ENCODE measurements around the gene PLXNB2. TPM values are rescaled to one million over a fixed set of nuclear protein-coding genes. Genes with fewer than 3 reads are reported as not detected.

Gene PLXNB2
- total and polyA plus RNA-seq, 2 experiments from 2014 or later = 83.2 to 195 TPM

GRCh38 chr22:50312371-50312770 lies 4.9 kb upstream of the PLXNB2 start:
- peaks cover 24% of the 10 kb centered on the region for H3K4me1 ChIP-seq (ENCODE audit: low read depth)
- TF ChIP-seq CTCF (IDR thresholded peaks at IDR 0.05; ENCODE audit: low read depth, low read length) = no peak
- H3K36me3 ChIP-seq = no peaks in the 10 kb centered on the region
- no peak overlapping the region for H3K4me3 ChIP-seq
- DNase-seq (ENCODE audit: low read depth in 1 of 2, low spot score in 1 of 2) = no peak
- no peaks in the 10 kb centered on the region for H3K9me3 ChIP-seq (ENCODE audit: low read depth)
- H3K27me3 ChIP-seq = no peaks in the 10 kb centered on the region
- H3K27ac ChIP-seq = no peak overlapping the region

GRCh38 chr22:50311606-50312351 lies 4.3 kb upstream of the PLXNB2 start:
- Histone ChIP-seq H3K27ac (no peak overlapping the region), H3K36me3 (no peaks in the 10 kb centered on the region), H3K27me3 (no peaks in the 10 kb centered on the region), H3K9me3 (ENCODE audit: low read depth) (no peaks in the 10 kb centered on the region), H3K4me3 (no peak overlapping the region), H3K4me1 (ENCODE audit: low read depth) (peaks cover 24% of the 10 kb centered on the region)
- no peak for TF ChIP-seq CTCF (IDR thresholded peaks at IDR 0.05; ENCODE audit: low read depth, low read length)
- no peak for DNase-seq (ENCODE audit: low read depth in 1 of 2, low spot score in 1 of 2)

GRCh38 chr22:50310949-50311444 lies 3.6 kb upstream of the PLXNB2 start:
- Histone ChIP-seq H3K4me1 (ENCODE audit: low read depth) (peaks cover 24% of the 10 kb centered on the region), H3K36me3 (no peaks in the 10 kb centered on the region), H3K27me3 (no peaks in the 10 kb centered on the region), H3K27ac (no peak overlapping the region), H3K9me3 (ENCODE audit: low read depth) (no peaks in the 10 kb centered on the region), H3K4me3 (no peak overlapping the region)
- TF ChIP-seq CTCF (IDR thresholded peaks at IDR 0.05; ENCODE audit: low read depth, low read length) = no peak
- DNase-seq (ENCODE audit: low read depth in 1 of 2, low spot score in 1 of 2) = no peak

- Histone ChIP-seq H3K9me3 (ENCODE audit: low read depth) (no peaks in the 10 kb centered on the region), H3K27ac (no peak overlapping the region), H3K4me1 (ENCODE audit: low read depth) (peaks cover 32% of the 10 kb centered on the region), H3K4me3 (no peak overlapping the region), H3K27me3 (no peaks in the 10 kb centered on the region), H3K36me3 (no peaks in the 10 kb centered on the region)
- TF ChIP-seq CTCF (IDR thresholded peaks at IDR 0.05; ENCODE audit: low read depth, low read length) = no peak
- DNase-seq (ENCODE audit: low read depth in 1 of 2, low spot score in 1 of 2) = no peak
These were observed 2.7 kb upstream of the PLXNB2 start for GRCh38 chr22:50310031-50310722.

- Histone ChIP-seq H3K4me3 (no peak overlapping the region), H3K4me1 (ENCODE audit: low read depth) (peaks cover 31% of the 10 kb centered on the region), H3K36me3 (no peaks in the 10 kb centered on the region), H3K9me3 (ENCODE audit: low read depth) (no peaks in the 10 kb centered on the region), H3K27me3 (no peaks in the 10 kb centered on the region), H3K27ac (no peak overlapping the region)
- DNase-seq (ENCODE audit: low read depth in 1 of 2, low spot score in 1 of 2) = no peak
- no peak for TF ChIP-seq CTCF (IDR thresholded peaks at IDR 0.05; ENCODE audit: low read depth, low read length)
These were observed 2.1 kb upstream of the PLXNB2 start for GRCh38 chr22:50309601-50309991.

Measured in cardiac muscle cell (in vitro differentiated cells and primary cell).